Endothelial cell of umbilical vein (primary cell): ENCODE measurements around the gene CEP128.

Experiments
- CTCF ChIP-seq, 2 donors: IDR thresholded peaks; 1 replicate in 1 of 2; 2 replicates in 1 of 2; pipeline ENCODE4 v1.5.1; 2011; ENCODE audit warnings: low read length in 2 of 2, mild to moderate bottlenecking in 2 of 2, moderate library complexity in 2 of 2, control low read depth in 1 of 2, inconsistent platforms in 1 of 2, low read depth in 1 of 2; ENCODE audit not compliant: insufficient read depth in 1 of 2; ENCODE audit errors: extremely low read depth in 1 of 2
- GATA2 ChIP-seq: IDR thresholded peaks from 2 replicates; pipeline ENCODE4 v1.7.0; 2011; ENCODE audit warnings: low read depth, mild to moderate bottlenecking, moderate library complexity, mixed read lengths, low read length; ENCODE audit not compliant: insufficient read length, insufficient read depth
- JUN ChIP-seq: IDR thresholded peaks from 2 replicates; pipeline ENCODE4 v1.6.1; 2011; ENCODE audit warnings: borderline replicate concordance, low read depth; ENCODE audit not compliant: insufficient read length, insufficient read depth
- POLR2A ChIP-seq: IDR thresholded peaks from 2 replicates; pipeline ENCODE4 v1.6.1; 2012; ENCODE audit warnings: low read depth, mild to moderate bottlenecking, control low read depth, low read length

- TF ChIP-seq POLR2A: no peak
- no peak for TF ChIP-seq JUN
- TF ChIP-seq GATA2: no peak
- no peak for TF ChIP-seq CTCF (IDR thresholded peaks at IDR 0.05; ENCODE audit: extremely low read depth in 1 of 2, insufficient read depth in 1 of 2, low read depth in 1 of 2, low read length in 2 of 2)
These were observed 186.8 kb downstream of the CEP128 start for GRCh38 chr14:80754696-80755095.
